Neural crest cell (in vitro differentiated cells): Measurements from ENCODE around the gene EFHD1. TPM values are rescaled to one million over a fixed set of nuclear protein-coding genes. Genes with fewer than 3 reads are reported as not detected.
A peak's percentile ranks its signal among the peaks of the same experiment; 100 is the strongest.

ENCODE experiments used
- DNase-seq: peaks from one replicate; pipeline ENCODE4 v3.0.0; 2021; ENCODE audit warnings: low read depth, mixed read lengths, low spot score
- H3K27ac Mint-ChIP-seq: one replicate; pipeline ENCODE4 v1.8.0; 2021; ENCODE audit warnings: mild to moderate bottlenecking, mixed read lengths; ENCODE audit not compliant: unreplicated experiment
- H3K27me3 Mint-ChIP-seq: 2 replicates; pipeline ENCODE4 v1.8.0; 2021; ENCODE audit warnings: low read depth, mild to moderate bottlenecking, mixed read lengths
- H3K36me3 Mint-ChIP-seq: 2 replicates; pipeline ENCODE4 v1.8.0; 2021; ENCODE audit warnings: low read depth, mild to moderate bottlenecking, mixed read lengths
- H3K4me1 Mint-ChIP-seq: 2 replicates; pipeline ENCODE4 v1.8.0; 2021; ENCODE audit warnings: mixed read lengths
- H3K4me3 Mint-ChIP-seq: one replicate; pipeline ENCODE4 v1.8.0; 2021; ENCODE audit warnings: mild to moderate bottlenecking, mixed read lengths
- H3K9me3 Mint-ChIP-seq: 2 replicates; pipeline ENCODE4 v1.8.0; 2021; ENCODE audit warnings: mixed read lengths
- total RNA-seq: library from RNA; stranded (reverse); gene quantifications from 2 replicates; pipeline ENCODE4 v1.2.1, GENCODE V29; 2021
- TF ChIP-seq, protein P1 (sequence below): fragments of 200-600 bp; sonication (generic); conservative IDR thresholded peaks from 2 replicates; pipeline ENCODE4 v1.5.0; 2021; ENCODE audit warnings: antibody characterized with exemption, mild to moderate bottlenecking

EFHD1 gene
- total RNA-seq, 1 donor from 2014 or later: 4.1 TPM

DNA sequence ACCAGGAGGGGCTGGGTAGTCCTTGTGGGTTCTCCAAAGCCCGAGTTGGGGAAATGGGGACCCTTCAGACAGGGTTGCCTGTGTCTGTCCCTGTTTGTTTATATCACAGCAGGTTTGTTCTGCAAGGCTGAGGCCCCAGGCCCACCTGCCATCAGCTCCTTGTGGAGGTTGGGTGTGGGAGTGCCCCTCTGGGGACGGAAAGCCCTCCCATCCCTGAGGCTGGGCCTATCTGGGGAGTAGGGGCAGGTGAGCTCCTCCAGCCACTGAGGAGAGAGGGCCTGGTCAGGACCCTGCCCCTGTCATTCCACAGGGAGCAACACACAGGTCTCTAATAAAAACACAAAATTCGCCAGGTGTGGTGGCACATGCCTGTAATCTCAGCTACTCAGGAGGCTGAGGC, 23.3 kb upstream of the EFHD1 start:
- Mint-ChIP-seq H3K27me3 (no peaks in the 10 kb centered on the region), H3K36me3 (no peaks in the 10 kb centered on the region), H3K9me3 (no peaks in the 10 kb centered on the region), H3K4me3 (no peak overlapping the region), H3K4me1 (peaks cover 9% of the 10 kb centered on the region), H3K27ac (no peak overlapping the region)
- no peak for DNase-seq
- TF ChIP-seq, protein P1, sequence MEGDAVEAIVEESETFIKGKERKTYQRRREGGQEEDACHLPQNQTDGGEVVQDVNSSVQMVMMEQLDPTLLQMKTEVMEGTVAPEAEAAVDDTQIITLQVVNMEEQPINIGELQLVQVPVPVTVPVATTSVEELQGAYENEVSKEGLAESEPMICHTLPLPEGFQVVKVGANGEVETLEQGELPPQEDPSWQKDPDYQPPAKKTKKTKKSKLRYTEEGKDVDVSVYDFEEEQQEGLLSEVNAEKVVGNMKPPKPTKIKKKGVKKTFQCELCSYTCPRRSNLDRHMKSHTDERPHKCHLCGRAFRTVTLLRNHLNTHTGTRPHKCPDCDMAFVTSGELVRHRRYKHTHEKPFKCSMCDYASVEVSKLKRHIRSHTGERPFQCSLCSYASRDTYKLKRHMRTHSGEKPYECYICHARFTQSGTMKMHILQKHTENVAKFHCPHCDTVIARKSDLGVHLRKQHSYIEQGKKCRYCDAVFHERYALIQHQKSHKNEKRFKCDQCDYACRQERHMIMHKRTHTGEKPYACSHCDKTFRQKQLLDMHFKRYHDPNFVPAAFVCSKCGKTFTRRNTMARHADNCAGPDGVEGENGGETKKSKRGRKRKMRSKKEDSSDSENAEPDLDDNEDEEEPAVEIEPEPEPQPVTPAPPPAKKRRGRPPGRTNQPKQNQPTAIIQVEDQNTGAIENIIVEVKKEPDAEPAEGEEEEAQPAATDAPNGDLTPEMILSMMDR: no peak

DNA sequence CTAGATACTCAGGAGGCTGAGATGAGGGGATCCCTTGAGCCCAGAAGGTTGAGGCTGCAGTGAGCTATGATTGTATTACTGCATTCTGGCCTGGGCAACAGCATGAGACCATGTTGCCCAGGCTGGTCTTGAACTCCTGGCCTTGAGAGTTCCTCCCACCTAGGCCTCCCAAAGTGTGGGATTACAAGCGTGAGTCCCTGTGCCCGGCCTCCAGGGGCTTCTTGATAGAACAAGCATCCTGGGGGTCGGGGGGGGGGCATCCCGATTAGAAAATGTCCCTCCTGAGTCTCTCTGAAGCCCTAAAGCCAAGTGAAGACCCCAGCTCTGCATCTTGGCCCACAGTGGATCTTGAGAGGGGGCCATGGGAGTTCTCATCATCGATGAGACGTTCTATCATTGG, 22.3 kb upstream of the EFHD1 start:
- H3K9me3 Mint-ChIP-seq: no peaks in the 10 kb centered on the region
- H3K27me3 Mint-ChIP-seq: no peaks in the 10 kb centered on the region
- H3K36me3 Mint-ChIP-seq: no peaks in the 10 kb centered on the region
- DNase-seq: no peak
- H3K27ac Mint-ChIP-seq: no peak overlapping the region
- H3K4me3 Mint-ChIP-seq: no peak overlapping the region
- TF ChIP-seq, protein P1: no peak
- H3K4me1 Mint-ChIP-seq: peaks cover 10% of the 10 kb centered on the region

DNA sequence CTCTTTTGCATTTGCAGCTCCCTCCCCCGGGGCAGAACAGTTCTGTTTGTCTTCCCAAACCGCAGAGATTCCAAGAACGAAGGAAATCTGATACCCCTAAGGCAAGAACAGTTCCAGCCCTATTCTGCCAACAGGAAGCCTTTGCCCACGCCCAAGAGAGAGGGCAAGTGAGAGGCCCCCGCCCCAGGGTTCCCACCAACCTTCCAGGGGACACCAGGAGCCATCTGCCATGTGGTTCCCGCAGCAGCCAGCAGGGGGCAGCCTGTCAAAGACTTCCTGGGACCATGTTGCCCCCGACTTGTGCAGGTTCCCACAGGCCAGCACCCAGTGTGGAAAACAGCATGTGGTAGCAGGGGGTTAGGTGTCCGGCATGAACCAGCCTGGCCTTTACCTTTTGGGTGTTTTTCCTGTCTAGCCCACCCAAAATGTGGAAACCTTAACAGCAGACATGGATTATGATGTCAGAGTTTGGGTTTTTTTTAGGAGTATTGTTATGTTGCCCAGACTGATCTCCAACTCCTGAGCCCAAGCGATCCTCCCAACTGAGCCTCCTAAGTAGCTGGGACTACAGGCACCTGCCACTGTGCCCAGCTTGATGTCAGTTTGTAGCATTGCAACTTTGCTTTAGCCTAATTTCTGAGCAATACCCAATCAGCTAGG, 21.7 kb upstream of the EFHD1 start:
- Mint-ChIP-seq H3K4me1 (peaks cover 6% of the 10 kb centered on the region), H3K27ac (no peak overlapping the region), H3K9me3 (no peaks in the 10 kb centered on the region), H3K36me3 (no peaks in the 10 kb centered on the region), H3K27me3 (no peaks in the 10 kb centered on the region), H3K4me3 (no peak overlapping the region)
- DNase-seq: peak; percentile 73
- TF ChIP-seq, protein P1: peak; percentile 73

DNA sequence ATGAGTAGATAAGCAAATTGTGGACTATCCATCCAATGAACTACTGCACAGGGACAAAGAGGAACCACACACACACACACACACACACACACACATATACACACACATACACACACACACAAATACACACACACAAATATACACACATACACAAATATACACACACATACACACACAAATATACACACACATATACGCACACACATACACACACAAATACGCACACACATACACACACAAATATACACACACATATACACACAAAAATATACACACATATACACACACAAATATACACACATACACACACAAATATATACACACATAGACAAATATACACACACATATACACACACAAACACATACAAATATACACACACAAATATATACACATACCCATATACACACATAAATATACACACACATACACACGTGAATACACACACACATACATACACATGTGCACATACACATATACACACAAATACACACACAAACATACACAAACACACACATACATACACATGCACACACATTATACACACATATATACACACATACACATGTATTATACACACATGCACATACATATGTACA, 19.8 kb upstream of the EFHD1 start:
- Mint-ChIP-seq H3K4me3 (no peak overlapping the region), H3K36me3 (no peaks in the 10 kb centered on the region), H3K9me3 (no peaks in the 10 kb centered on the region), H3K4me1 (peaks cover 6% of the 10 kb centered on the region), H3K27me3 (no peaks in the 10 kb centered on the region), H3K27ac (no peak overlapping the region)
- no peak for DNase-seq
- TF ChIP-seq, protein P1: no peak

DNA sequence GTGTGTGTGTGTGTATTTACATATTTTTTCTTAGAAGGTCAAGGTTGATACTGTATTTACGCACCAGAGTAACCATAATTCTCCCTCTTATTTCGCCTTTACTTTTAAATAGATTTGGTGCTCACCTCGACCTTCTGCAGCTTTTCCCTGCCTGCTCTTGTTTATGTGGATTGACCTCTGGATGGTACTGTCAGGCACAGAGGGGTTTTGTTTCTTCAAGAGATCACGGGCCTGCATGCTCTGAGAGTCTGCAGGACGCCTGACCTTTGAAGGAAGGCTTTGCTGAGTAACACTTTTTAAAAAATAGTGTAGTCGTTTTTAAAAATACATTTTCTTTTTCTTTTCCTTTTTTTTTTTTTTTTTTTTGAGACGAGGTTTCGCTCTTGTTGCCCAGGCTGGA, 18.1 kb upstream of the EFHD1 start:
- DNase-seq: no peak
- no peaks in the 10 kb centered on the region for H3K27me3 Mint-ChIP-seq
- no peaks in the 10 kb centered on the region for H3K36me3 Mint-ChIP-seq
- H3K4me3 Mint-ChIP-seq: no peak overlapping the region
- no peak overlapping the region for H3K27ac Mint-ChIP-seq
- H3K4me1 Mint-ChIP-seq: peaks cover 6% of the 10 kb centered on the region
- H3K9me3 Mint-ChIP-seq: no peaks in the 10 kb centered on the region
- TF ChIP-seq, protein P1: no peak
